NCI-H146 treated with DMSO at 0.1 percent for 48 hours (cell line): ENCODE measurements around the gene RFX8.
"Not testable (repeated sequence)": the region's sequence is repeated elsewhere in the genome, so short reads cannot be mapped to it uniquely, and the experiment has no call there.

Experiments used
- DNase-seq: peaks from one replicate; lab custom pipeline; 2025; ENCODE audit not compliant: unreplicated experiment; lab: John Stamatoyannopoulos, UW

Gene RFX8

GRCh38 chr2:101442042-101442666 is 32.8 kb downstream of the RFX8 start:
- DNase-seq: no peak

- DNase-seq: no peak
These were observed 34.7 kb downstream of the RFX8 start for GRCh38 chr2:101440127-101440738.

- DNase-seq: no peak
These were observed 35.2 kb downstream of the RFX8 start for GRCh38 chr2:101439716-101440115.

GRCh38 chr2:101438555-101438954 is 36.4 kb downstream of the RFX8 start:
- DNase-seq: not testable (repeated sequence)

- DNase-seq: no peak
These were observed 39.7 kb downstream of the RFX8 start for GRCh38 chr2:101435001-101435862.

- no peak for DNase-seq
These were observed 41.4 kb downstream of the RFX8 start for GRCh38 chr2:101433465-101433864.

GRCh38 chr2:101432411-101433181 is 42.3 kb downstream of the RFX8 start:
- DNase-seq: no peak

- no peak for DNase-seq
These were observed 43.4 kb downstream of the RFX8 start for GRCh38 chr2:101431486-101431885.

GRCh38 chr2:101430156-101430555 is 44.8 kb downstream of the RFX8 start:
- no peak for DNase-seq

- no peak for DNase-seq
These were observed 45.5 kb downstream of the RFX8 start for GRCh38 chr2:101429453-101429852.

GRCh38 chr2:101428422-101429176 is 46.3 kb downstream of the RFX8 start:
- no peak for DNase-seq

GRCh38 chr2:101427743-101428142 is 47.2 kb downstream of the RFX8 start:
- no peak for DNase-seq

GRCh38 chr2:101427240-101427639 is 47.7 kb downstream of the RFX8 start:
- no peak for DNase-seq

GRCh38 chr2:101426822-101427221 is 48.1 kb downstream of the RFX8 start:
- DNase-seq: no peak

- DNase-seq: no peak
These were observed 54.3 kb downstream of the RFX8 start for GRCh38 chr2:101420623-101421022.

- DNase-seq: no peak
These were observed 55.7 kb downstream of the RFX8 start for GRCh38 chr2:101419096-101419663.

GRCh38 chr2:101418460-101419095 is 56.3 kb downstream of the RFX8 start:
- no peak for DNase-seq

- no peak for DNase-seq
These were observed 58.3 kb downstream of the RFX8 start for GRCh38 chr2:101416609-101417008.

GRCh38 chr2:101415884-101416283 is 59.0 kb downstream of the RFX8 start:
- no peak for DNase-seq

- no peak for DNase-seq
These were observed 59.7 kb downstream of the RFX8 start for GRCh38 chr2:101415220-101415619.
